ENCODE results near the gene PRR14.

The PRR14 gene

GRCh38 chr16:30658731-30659506 lies 8.2 kb downstream of the PRR14 start:
- DNase-seq: peak; percentile 99

GRCh38 chr16:30659507-30660423 lies 9.0 kb downstream of the PRR14 start:
- peak; percentile 49 for DNase-seq

GRCh38 chr16:30660424-30661261 lies 9.9 kb downstream of the PRR14 start:
- DNase-seq: no peak

- DNase-seq: no peak
Observed at GRCh38 chr16:30662449-30662848, 11.7 kb downstream of the PRR14 start.

GRCh38 chr16:30663038-30663437 lies 12.3 kb downstream of the PRR14 start:
- DNase-seq: no peak

GRCh38 chr16:30663820-30664219 lies 13.1 kb downstream of the PRR14 start:
- DNase-seq: no peak

- no peak for DNase-seq
Observed at GRCh38 chr16:30664616-30665109, 13.9 kb downstream of the PRR14 start.

- DNase-seq: no peak
Observed at GRCh38 chr16:30665155-30665829, 14.5 kb downstream of the PRR14 start.

- no peak for DNase-seq
Observed at GRCh38 chr16:30665830-30666190, 15.1 kb downstream of the PRR14 start.

- DNase-seq: no peak
Observed at GRCh38 chr16:30666681-30667080, 15.9 kb downstream of the PRR14 start.

GRCh38 chr16:30667361-30667905 lies 16.7 kb downstream of the PRR14 start:
- no peak for DNase-seq

- no peak for DNase-seq
Observed at GRCh38 chr16:30668393-30668792, 17.6 kb downstream of the PRR14 start.

- no peak for DNase-seq
Observed at GRCh38 chr16:30669026-30669902, 18.5 kb downstream of the PRR14 start.

GRCh38 chr16:30669903-30670824 lies 19.4 kb downstream of the PRR14 start:
- no peak for DNase-seq

- DNase-seq: no peak
Observed at GRCh38 chr16:30675143-30675542, 24.4 kb downstream of the PRR14 start.

- no peak for DNase-seq
Observed at GRCh38 chr16:30677931-30678585, 27.3 kb downstream of the PRR14 start.

- no peak for DNase-seq
Observed at GRCh38 chr16:30678586-30678970, 27.8 kb downstream of the PRR14 start.

GRCh38 chr16:30680326-30680725 lies 29.6 kb downstream of the PRR14 start:
- no peak for DNase-seq

GRCh38 chr16:30688701-30689100 lies 37.9 kb downstream of the PRR14 start:
- DNase-seq: no peak

Measured in right kidney (tissue), 1 donor.